Islet of Langerhans (tissue), 1 donor: Measurements from ENCODE around the gene MPI.

ENCODE experiments used
- FAIRE-seq: peaks from one replicate; lab custom pipeline; 2011; peaks lifted over from hg19 to GRCh38; lab: Jason Lieb, UNC

Gene MPI, protein sequence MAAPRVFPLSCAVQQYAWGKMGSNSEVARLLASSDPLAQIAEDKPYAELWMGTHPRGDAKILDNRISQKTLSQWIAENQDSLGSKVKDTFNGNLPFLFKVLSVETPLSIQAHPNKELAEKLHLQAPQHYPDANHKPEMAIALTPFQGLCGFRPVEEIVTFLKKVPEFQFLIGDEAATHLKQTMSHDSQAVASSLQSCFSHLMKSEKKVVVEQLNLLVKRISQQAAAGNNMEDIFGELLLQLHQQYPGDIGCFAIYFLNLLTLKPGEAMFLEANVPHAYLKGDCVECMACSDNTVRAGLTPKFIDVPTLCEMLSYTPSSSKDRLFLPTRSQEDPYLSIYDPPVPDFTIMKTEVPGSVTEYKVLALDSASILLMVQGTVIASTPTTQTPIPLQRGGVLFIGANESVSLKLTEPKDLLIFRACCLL

DNA sequence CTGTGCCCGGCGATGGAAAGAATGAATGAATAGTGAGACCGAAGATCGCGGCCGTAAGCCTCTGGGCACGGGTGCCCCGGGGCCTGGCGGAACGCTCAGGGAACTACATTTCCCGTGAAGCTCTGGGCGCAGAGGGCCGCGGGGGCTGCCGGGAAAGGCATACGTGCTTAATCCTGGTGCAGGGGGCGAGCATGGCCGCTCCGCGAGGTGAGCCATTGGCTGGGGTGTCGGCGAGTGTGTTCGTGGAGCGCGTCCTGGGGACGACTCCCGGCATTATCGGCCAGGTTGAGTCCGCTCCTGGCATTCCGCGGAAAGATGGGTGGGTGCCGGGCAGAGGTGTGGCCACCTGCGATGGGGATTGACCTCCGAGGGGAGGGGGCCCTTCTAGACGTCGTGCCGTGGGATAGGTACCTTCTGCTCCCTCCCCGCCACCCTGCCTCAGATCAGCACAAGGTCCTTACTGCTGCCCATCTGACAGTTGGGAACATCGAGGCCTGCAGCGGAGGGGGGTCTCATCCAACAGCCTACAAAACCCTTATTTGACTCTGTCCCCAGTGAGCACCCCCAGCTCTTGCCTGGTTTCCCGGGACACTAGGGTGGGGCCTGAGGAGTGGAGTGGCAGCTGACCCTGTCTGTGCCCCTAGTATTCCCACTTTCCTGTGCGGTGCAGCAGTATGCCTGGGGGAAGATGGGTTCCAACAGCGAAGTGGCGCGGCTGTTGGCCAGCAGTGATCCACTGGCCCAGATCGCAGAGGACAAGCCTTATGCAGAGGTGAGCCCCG is at the start of gene MPI:
TSS of gene MPI (plus strand) at position 160 of the 782 bp plus-strand sequence. CDS start at position 192, 32 bp downstream.
- no peak for FAIRE-seq

DNA sequence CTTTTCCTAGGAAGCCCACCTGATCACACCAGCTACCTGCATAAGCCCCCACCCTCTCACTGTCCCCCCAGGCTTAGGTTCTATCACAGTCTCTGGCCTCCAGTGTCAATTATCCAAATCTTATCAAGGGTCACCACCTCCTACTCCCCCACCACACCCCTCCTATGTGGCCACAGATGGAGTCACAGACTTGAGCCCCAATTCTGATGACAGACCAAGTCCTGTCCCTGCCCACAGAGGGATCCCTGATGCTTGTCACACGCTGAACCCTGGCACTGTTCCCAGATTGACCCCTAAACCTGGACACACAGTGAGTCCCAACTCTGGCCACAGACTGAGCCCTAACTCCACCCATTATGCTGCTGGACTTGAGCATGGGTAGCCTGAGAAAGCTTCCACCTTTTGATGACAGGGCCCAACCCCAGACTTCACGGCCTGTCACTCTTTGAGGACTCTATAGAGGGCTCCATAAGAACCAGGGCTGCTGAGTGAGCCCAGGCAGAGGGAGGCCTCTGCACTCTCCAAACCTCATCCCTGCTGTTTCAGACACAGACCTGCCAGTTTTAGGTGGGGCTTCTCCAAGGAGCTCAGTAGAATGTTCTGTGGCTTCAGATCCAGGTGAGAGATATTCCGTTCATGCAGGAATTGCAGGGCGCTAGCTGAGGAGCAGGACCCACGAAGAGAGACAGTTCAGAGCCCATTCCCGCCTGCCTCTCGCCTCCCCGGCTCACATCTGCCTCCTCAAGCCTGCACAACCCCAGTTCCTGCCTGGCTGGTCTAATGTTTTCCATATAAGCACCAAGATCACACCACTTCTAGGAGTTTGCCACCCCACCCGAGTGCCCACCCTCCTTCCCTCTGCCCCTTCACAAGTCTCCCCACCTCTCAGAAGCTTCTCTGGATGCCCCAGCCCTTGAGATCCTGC is 48.7 kb upstream of the MPI start:
- FAIRE-seq, result no peak

DNA sequence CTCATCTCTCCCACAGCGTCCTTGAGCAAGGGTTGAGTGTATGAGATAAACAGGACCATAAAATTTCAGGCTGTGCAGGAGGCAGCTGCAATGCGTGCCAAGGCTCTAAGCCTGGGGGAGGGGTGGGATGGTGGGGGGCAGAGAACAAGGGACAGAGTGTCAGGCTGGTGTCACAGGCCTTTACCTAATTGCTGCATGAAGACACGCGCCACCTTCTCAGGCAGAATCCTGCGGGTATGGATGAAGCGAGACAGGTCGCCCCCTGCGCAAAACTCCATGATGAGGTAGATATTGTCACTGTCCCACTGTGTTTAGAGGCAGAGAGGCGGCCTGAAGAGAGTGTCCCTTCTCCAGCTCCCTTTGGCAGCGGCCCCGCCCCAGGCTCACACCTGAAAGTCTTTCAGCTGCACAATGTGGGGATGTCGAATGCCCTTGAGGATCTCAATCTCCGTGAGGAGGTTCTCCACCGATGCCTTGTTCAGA is 47.9 kb upstream of the MPI start:
- no peak for FAIRE-seq

DNA sequence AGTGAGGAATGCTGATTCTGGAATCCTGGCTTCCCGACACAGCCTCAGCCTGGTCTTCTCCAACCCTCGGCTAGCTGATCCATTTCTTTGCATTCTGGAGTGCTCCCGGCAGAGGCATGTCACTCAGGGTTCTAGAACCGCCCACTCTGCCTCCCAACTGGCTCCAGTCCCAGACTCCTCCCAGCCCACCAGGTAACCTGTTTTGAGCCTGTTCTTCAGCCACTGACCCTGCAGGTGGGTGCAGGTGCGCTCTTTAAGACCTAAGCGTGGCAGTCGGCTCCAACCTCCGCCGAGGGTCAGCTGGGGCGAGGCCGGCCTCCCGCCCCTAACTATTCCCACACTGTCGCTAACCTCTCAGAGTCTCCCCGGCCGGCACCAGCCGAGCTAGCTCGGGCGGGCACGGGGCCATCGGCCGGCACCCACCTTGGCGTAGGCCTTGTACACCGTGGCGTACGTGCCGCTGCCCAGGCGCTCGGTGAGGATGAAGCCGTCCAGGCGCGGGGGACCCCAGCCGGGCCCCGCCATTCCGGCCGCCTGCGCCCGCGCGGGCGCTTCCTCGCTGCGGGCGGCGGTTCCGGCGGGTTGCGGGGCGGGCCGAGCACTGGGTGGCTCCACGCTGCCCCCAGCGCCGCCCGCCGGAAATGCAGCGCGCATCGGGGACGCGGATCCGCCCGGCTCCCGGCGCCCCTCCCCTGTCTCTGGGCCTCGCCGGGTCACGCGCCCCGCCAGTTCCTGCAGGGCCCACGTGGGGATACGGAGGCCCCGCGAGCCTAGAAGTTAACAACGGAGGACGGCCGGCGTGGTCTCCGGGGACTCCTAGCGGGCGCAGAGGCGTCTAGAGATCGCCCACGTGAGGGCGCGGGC is 47.0 kb upstream of the MPI start, which contains the start of gene ULK3:
TSS of gene ULK3 (minus strand) at position 576 of the 864 bp plus-strand sequence. CDS start at position 525, 51 bp downstream.
- FAIRE-seq, result no peak

DNA sequence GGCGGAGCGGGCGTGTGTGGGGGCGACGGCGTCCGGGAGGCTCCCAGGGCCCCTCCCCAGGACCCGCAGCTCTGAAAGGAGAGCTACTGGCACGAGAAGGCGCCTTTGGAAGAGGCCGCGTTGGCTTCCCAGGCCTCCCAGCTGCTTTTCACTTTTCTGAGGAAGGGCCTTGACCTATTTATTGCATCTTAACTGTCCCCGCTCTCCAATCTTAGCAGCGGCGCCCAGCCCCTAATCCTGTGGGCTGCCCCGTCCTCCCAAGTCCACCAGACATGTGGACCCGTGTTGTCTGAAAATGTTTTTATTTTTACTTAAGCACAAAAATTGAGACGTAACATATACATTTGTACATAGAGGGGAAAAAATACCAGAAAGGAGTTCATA is 46.4 kb upstream of the MPI start:
- no peak for FAIRE-seq

DNA sequence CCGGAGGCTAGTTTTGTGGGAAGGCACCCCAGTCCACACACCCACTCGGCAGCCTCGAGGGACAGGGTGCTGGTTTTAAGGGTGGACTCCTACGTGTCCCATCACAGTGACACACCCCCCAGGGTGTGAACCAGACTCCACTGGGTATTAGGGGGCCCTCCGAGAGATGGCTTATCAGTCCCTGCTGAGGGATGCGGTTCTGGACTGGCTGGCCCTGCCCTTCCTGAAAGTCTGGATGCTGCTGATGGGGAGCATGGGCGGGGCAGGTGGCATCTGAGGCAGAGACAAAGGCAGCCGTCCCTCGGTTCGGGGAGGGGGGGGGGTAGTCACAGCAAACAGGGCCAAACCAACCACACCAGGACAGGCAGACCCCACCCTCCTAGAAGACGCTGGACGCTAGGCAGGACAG is 45.9 kb upstream of the MPI start:
- no peak for FAIRE-seq

DNA sequence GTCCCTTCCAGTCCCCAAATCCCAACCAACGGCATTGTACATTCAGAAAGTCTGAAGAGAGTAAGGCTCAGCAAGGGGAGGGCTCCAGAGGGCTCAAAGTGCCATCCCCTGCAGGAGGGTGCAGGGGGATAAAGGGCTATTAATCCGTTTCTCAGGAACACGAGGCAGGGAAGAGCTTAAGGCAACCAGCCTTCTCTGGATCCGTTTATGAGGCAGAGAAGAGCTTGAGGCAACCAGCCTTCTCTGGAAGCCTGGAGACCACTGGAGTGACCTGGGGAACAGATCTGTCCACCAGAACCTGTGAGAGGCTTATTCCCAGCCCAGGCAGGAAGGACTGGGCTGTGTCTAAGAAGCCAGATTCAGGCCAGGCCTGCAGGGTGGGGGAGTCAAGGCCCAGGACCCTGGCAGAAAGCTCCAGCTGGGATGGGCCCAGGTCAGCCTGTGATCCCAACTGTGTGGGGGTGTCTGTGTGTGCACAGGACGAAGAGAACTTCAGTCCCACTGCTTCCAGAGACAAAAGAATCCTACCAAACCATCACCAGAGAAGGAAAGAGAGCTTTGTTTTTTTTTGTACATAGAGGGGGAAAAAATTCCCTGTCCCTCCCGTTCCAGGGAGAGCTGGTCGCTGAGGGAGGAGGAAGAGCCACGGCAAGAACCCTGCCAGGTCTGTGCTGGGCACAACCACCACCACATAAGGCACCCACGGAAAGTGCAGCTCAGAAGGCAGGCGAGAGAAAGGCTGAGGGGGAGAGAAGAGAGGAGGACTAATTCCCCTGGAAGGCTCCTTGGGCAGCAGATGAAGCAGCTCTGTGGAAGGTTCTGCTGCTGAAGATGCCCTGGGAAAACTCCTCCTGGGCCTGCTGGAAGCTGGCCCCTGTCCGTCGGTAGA is 45.3 kb upstream of the MPI start:
- no peak for FAIRE-seq

DNA sequence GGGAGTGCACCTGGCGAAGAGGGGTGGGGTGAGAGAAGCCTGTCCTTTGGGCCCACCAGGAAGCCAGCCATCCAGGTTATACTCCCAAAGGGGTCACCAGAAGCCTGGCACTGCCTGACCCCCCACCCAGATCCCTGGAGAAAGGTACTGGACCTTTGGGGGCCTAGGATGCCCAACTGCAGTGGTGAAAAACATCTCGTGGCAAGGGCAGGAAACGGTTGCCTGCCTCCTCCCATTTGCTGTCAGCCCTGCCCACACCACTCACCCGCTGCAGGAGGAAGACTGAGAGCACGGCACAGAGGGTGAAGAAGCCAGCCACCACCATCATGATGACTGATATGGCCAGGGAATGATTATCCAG is 44.7 kb upstream of the MPI start:
- FAIRE-seq, result no peak

DNA sequence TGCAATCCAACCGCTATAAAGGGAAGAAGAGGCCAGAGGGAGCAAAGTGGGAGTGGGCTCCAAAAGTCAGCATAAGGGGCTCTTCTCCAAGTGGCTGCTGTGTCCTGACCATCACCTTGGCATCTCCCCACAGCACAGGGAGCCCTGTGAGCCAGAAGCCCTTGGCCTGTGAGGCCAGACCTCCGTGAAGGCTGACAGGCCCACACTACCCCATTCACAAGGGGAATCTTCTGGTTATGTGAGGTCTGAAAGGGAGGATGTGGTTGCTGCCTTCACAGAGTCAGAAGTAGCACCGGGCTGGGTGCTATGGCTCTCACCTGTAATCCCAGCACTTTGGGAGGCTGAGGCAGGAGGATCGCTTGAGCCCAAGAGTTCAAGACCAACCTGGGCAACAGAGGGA is 44.3 kb upstream of the MPI start:
- FAIRE-seq, result no peak

DNA sequence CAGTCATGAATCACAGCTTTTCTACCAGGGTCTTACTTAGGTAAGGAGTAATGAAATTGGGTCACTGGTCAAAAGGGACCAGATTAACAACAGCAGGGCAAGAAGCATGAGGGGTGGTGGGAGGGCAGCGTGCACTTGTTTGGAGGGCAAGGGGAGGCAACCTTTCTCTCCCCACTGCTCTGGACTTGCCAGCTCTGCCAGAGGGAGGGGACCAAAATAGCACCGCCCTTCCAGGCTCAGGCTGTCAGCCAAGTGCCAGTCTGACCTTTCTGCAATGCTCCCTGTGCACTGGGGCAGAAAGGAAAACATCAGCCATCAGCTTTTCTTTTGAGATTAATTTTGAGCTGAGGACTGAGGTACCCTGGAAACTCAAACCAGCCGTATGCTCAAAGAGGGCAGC is 42.4 kb upstream of the MPI start:
- peak; percentile 65 for FAIRE-seq

DNA sequence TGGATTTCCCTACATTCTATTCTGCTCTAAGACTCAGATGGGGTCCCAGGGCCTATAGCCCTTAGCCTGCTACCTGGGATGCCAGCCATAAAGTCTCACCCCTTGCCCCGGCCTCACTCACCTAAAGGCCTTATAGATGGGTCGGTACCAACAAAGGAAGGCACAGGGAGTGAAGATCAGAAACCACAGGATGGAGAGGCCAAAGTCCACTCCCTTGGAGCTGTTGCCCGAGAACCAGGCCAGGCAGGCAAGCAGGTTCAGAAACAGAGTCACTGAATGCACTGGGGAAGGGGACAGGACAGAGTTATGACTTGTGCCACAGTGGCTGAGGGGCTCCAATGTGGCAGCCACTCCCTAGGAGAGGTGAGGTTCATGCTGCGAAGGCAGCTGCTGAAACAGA is 39.4 kb upstream of the MPI start:
- no peak for FAIRE-seq

DNA sequence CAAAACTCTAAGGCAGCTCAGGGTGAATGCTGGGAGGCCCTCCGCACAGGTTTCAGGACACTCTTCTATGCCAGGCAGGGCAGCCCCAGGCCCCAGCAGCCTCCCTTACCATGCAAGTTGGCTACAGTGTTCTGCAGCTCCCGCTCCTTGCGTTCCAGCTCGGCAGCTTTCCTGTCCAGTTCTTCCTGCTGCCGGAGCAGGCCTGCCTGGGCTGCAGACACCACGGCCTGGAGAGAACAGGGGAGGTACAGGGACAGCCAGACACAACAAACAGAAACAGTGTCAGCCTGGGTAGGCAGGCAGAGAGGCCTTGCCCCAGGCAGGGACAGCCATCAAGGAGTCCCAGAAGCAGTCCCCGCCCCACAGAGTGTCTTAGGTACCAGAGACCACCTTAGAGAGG is 37.9 kb upstream of the MPI start:
- no peak for FAIRE-seq

DNA sequence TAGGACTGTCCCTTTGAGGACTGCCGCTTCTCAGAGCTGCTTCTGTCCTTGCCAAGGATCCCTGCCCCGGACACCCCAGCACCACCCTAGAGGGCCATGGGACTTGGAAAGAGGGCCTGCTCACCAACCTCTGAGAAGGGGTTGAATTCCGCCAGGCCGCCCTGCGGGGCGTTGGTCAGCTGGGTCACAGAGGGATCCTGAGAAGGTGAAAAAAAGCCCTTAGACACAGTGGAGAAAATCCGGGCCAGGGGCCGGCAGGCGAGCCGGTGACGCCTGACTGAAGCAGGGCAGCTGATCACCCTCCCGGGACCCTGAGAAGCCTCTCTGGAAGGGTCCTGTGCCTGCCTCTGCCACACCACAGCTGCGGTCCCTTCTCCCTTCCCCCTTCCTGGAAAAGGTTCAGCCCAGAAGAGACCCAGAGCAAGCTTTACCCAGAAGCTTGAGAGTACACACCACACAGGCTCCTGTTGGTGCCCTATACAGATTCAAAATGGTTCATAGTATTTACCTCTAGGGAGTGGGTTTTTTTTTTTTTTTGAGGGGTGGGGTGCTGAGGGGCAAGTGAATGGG is 35.3 kb upstream of the MPI start:
- no peak for FAIRE-seq

DNA sequence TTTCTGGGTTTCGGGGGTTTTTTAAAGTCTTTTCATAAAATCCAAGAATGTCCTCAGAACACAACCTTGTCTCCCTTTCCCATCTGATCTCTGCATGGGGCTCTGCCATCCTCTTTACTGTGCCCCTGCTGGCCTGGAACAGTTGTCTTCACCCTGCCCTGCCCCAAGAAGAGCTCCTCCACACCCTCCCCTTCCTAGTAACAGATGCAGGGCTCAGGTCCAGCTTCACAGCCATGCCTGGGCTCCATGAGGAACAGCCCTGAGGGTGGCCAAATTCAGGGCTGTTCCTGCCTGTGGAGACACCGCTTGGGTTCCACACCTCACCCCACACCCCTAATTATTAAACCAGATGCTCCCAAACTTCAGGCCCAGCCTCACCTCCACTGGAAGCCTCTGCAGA is 34.0 kb upstream of the MPI start:
- no peak for FAIRE-seq

DNA sequence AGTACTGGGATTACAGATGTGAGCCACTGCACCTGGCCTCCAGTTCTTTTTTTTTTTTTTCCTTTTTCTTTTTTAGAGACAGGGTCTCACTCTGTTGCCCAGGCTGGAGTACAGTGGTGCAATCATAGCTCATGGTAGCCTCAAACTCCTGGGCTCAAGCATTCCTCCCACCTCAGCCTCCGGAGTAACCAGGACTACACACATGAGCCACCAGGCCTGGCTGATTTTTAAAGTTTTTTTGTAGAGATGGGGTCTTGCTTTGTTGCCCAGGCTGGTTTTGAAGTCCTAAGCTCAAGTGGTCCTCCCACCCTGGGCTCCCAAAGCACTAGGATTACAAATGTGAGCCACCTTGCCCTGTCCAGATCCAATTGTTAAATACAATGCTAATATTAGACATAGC is 33.3 kb upstream of the MPI start:
- no peak for FAIRE-seq

DNA sequence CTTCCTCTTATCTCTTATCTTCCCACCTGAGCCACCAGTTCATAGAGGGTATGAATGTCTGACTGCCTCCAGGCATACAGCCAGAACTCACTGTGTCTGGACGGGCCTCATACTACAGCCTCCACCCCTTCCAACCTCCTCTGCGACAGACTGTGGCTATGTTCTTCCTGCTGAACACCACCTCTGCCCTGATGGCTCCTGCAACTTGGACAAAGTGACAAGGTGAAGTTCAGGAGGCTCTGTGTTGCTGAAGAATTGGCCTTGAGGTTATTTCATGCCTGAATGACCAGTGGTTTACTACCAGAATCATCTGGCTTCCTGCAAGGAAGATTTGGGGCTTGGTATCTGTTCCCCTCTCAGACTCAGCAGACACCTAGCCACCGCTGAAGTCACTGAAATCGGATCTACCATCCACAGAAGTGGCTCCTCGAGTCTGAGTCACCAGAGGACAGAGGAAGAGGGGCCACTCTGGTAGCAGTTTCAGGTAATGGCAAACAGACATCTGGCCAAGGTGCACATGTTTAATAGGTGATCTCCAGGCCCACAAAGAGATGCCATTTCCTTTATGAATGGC is 32.7 kb upstream of the MPI start:
- no peak for FAIRE-seq

DNA sequence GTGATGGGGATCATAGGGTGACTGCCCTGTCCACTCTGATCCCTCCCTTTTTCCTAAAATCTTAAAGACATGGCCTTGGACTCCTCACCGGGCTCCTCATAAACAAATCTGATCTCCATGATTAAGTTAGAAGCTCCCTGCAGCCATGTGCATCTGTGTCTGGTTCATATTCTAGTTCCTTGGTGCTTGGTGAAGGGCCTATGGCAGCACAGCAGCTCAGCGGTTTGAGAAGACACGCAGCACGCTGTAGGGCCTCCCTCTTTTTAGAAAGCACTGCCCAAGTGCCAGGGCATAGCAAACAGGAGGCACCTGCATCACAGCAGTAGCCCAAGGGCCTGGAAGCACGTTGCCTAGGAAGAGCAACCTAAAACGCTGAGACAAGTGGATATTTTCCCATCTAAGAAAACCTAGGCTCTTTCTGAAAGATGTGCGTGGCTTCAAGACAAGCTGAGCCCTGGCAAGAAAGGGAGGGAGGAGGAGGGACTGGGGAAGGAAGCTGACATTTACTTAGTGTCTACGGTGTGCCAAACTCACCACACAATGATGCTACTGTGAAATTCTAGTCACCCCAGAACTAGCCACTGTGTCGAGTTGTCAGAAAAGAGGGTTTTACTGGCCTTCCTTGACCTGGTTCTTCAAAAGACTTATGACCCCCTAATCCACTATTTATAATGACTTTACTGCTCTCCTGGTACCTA is 32.0 kb upstream of the MPI start:
- no peak for FAIRE-seq

DNA sequence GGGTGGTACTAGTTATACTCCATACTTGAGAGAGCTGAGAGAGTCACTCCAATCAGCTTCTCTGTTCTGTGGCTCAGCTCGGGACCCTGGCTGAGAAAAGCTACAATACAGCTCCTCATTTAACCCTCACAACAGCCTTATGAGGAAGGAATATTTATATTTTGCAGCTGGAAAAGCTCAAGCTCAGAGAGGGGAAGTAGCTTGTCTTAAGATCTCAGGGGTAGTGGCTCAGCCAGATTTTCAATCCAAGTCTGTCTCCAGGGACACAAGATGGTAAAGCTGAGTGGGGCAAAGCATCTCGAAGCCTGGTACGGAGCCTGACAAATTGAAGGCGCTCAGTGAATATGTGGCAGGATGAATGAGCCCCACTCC is 31.5 kb upstream of the MPI start:
- FAIRE-seq, result no peak
